Esophagus squamous epithelium (tissue), 5 donors: ENCODE data around the gene PRTG. TPM values are rescaled to one million over a fixed set of nuclear protein-coding genes. Genes with fewer than 3 reads are reported as not detected.

ENCODE experiments used
- DNase-seq: peaks from one replicate; lab custom pipeline; 2025; lab: John Stamatoyannopoulos, UW
- H3K27ac ChIP-seq, 4 donors: fragments of 200-600 bp; sonication (generic); one replicate each; pipeline ENCODE4 v1.5.1; 2016 to 2019; ENCODE audit warnings: mild to moderate bottlenecking in 1 of 4
- H3K27me3 ChIP-seq, 4 donors: fragments of 200-600 bp; sonication (generic); 1 replicate in 3 of 4; 2 replicates in 1 of 4; pipeline versions ENCODE4 v1.5.1 to v1.6.0; 2017 to 2021; ENCODE audit warnings: antibody characterized with exemption in 1 of 4
- H3K36me3 ChIP-seq, 3 donors: fragments of 200-600 bp; sonication (generic); one replicate each; pipeline ENCODE4 v1.5.1; 2016 to 2019
- H3K4me1 ChIP-seq, 3 donors: fragments of 200-600 bp; sonication (generic); one replicate each; pipeline ENCODE4 v1.5.1; 2017 to 2019
- H3K4me3 ChIP-seq, 4 donors: fragments of 200-600 bp; sonication (generic); 1 replicate in 3 of 4; 2 replicates in 1 of 4; pipeline ENCODE4 v1.5.1; 2016 to 2019; ENCODE audit warnings: mild to moderate bottlenecking in 2 of 4, moderate library complexity in 1 of 4
- H3K9me3 ChIP-seq, 3 donors: fragments of 200-600 bp; sonication (generic); one replicate each; pipeline ENCODE4 v1.5.1; 2016 to 2019
- POLR2A ChIP-seq, 4 donors: fragments of 450-650 bp; IDR thresholded peaks; one replicate each; pipeline ENCODE4 v1.6.1; 2017; ENCODE audit warnings: antibody characterized with exemption in 4 of 4, mild to moderate bottlenecking in 4 of 4, moderate library complexity in 3 of 4
- WGBS, 2 donors: methylation state at CpG; one replicate each; pipeline ENCODE4 v1.1.5; 2018; 5-methylcytosine and 5-hydroxymethylcytosine counted together
- intact Hi-C: fragments of 100-400 bp; cut with DNase I; formaldehyde crosslinking; loops from one replicate; pipeline ENCODE4 v1.15.0; 2022
- small RNA-seq, 4 donors: library from RNA; depleted of rRNA; stranded (forward); fragments of <200 nt; gene quantifications; one replicate each; pipeline ENCODE3, GENCODE V24; 2016
- total RNA-seq, 4 donors: library from RNA; depleted of rRNA; stranded (reverse); fragments of >200 nt; gene quantifications; one replicate each; pipeline ENCODE4 v1.1.0, GENCODE V29; 2016
- TF ChIP-seq, protein P1 (sequence below), 6 experiments: fragments of 450-650 bp in 4 of 6; fragments of 200-600 bp in 2 of 6; sonication (generic) in 2 of 6; IDR thresholded peaks; one replicate each; pipeline ENCODE4 v1.5.1; 2016 to 2019; ENCODE audit warnings: antibody characterized with exemption in 6 of 6, mild to moderate bottlenecking in 4 of 6, moderate library complexity in 4 of 6
- donor health status: DM: yes; HTN: yes; CAD: no.

The PRTG gene
- total RNA-seq, 4 donors from 2014 or later = 0.04 to 1.3 (median 0.15) TPM

DNA sequence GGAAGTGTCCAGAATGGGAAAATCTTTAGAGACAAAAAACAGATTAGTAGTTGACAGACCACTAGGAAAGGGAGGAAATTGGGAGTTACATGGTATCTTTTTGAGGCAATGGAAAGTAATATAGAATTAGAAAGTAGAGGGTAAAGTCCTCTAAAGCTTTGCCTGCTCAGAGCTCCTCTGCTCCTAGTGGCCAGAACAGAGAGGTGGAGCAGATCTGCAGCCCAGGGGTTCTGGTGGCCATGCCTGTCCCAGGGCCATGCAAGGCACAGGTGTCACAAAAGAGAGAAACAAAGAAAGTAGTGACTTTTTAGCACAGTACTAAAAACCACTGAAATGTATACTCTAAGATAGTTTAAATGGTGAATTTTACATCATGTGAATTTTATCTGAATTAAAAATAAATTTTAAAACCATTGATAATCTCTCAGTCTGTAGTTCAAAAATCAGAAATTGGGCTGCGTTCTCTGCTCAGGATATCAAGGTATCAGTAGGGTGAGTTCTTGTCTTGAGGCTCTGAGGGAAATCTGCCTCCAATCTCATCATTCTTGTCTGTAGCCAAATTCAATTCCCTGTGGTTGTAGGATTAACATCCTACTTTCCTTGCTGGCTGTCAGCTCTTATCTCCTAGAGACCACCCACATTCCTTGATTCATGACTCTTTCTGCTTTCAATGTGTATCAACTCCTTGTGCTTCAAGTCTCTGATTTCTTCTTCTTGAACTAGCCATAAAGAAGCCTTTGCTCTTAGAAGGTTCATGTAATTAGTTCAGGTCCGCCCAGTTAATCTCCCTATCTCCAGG is 178.4 kb downstream of the PRTG start:
- WGBS, 2 donors = 93 to 94% methylated on average over 2 of the region's 2 CpGs
- Histone ChIP-seq H3K27me3 (no peaks in the 10 kb centered on the region), H3K4me3 (no peak overlapping the region), H3K4me1 (no peaks in the 10 kb centered on the region), H3K9me3 (peaks cover 0 to 5% (median 4%) of the 10 kb centered on the region in 3 donors), H3K27ac (no peak overlapping the region), H3K36me3 (no peaks in the 10 kb centered on the region)
- TF ChIP-seq, protein P1, sequence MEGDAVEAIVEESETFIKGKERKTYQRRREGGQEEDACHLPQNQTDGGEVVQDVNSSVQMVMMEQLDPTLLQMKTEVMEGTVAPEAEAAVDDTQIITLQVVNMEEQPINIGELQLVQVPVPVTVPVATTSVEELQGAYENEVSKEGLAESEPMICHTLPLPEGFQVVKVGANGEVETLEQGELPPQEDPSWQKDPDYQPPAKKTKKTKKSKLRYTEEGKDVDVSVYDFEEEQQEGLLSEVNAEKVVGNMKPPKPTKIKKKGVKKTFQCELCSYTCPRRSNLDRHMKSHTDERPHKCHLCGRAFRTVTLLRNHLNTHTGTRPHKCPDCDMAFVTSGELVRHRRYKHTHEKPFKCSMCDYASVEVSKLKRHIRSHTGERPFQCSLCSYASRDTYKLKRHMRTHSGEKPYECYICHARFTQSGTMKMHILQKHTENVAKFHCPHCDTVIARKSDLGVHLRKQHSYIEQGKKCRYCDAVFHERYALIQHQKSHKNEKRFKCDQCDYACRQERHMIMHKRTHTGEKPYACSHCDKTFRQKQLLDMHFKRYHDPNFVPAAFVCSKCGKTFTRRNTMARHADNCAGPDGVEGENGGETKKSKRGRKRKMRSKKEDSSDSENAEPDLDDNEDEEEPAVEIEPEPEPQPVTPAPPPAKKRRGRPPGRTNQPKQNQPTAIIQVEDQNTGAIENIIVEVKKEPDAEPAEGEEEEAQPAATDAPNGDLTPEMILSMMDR (IDR thresholded peaks at IDR 0.05) = no peak
- no peak for TF ChIP-seq POLR2A (IDR thresholded peaks at IDR 0.05)
- DNase-seq = no peak
- intact Hi-C loops = no loop called here

DNA sequence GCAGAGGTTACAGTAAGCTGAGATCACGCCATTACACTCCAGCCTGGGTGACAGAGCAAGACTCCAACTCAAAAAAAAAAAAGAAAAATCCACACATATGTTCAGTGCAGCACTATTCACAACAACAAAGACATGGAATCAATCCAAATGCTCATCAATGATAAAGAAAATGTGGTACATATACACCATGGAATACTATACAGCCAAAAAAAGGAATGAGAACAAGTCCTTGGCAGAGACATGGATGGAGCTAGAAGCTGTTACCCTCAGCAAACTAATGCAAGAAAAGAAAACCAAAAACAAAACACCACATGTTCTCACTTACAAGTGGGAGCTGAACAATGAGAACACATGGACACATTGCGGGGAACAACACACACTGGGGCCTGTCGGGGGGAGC is 180.4 kb downstream of the PRTG start:
- no peaks in the 10 kb centered on the region for H3K27me3 ChIP-seq
- H3K4me1 ChIP-seq = no peaks in the 10 kb centered on the region
- DNase-seq = no peak
- H3K27ac ChIP-seq = no peak overlapping the region
- 78 to 100% methylated on average over 3 of the region's 3 CpGs for WGBS, 2 donors
- H3K4me3 ChIP-seq = no peak overlapping the region
- TF ChIP-seq, protein P1 (IDR thresholded peaks at IDR 0.05) = no peak
- no peak for TF ChIP-seq POLR2A (IDR thresholded peaks at IDR 0.05)
- peaks cover 0 to 5% (median 4%) of the 10 kb centered on the region in 3 donors for H3K9me3 ChIP-seq
- intact Hi-C loops = no loop called here
- H3K36me3 ChIP-seq = no peaks in the 10 kb centered on the region

Small RNA genes lying within 50 kb of the gene (small RNA-seq; reads per million reads assigned to genes)
- gene AC009997.1 = 0 reads per million in 4 donors

Other genes starting within 250 kb of the PRTG start
- gene DNAAF4, start 234.9 kb downstream of the PRTG start, total RNA-seq = 1 to 10 TPM in 1 of 4 donors, under 1 TPM in 1, not detected in 2; 0.21 to 1.7 TPM
- gene PYGO1, start 154.8 kb downstream of the PRTG start, total RNA-seq = 1 to 10 TPM; 1.3 to 5.1 (median 1.8) TPM